DOHH2 (cell line): ENCODE measurements around the gene SRSF12.

Source experiments
- H3F3A ChIP-seq: fragments of 200-600 bp; sonication (generic), shearing (Covaris generic); 2 replicates; pipeline ENCODE4 v1.6.0; 2016; ENCODE audit warnings: antibody characterized with exemption, mild to moderate bottlenecking; ENCODE audit not compliant: control insufficient read depth, insufficient read depth
- H3K27ac ChIP-seq: fragments of 200-600 bp; sonication (generic); 2 replicates; pipeline ENCODE4 v1.5.1; 2014; ENCODE audit warnings: low read depth, mild to moderate bottlenecking, low read length, moderate library complexity
- H3K27me3 ChIP-seq: fragments of 200-600 bp; sonication (generic); 2 replicates; pipeline ENCODE4 v1.6.1; 2014; ENCODE audit warnings: mild to moderate bottlenecking, low read length, mixed read lengths; ENCODE audit not compliant: control insufficient read depth
- H3K36me3 ChIP-seq: fragments of 200-600 bp; sonication (generic); 2 replicates; pipeline ENCODE4 v1.6.1; 2014; ENCODE audit warnings: mild to moderate bottlenecking, low read length, moderate library complexity, mixed read lengths; ENCODE audit not compliant: control insufficient read depth
- H3K4me1 ChIP-seq: fragments of 200-600 bp; sonication (generic); 2 replicates; pipeline ENCODE4 v1.6.1; 2014; ENCODE audit warnings: mild to moderate bottlenecking, low read length, mixed read lengths; ENCODE audit not compliant: control insufficient read depth
- H3K4me2 ChIP-seq: fragments of 200-600 bp; sonication (generic); 2 replicates; pipeline ENCODE4 v1.6.0; 2014; ENCODE audit warnings: mild to moderate bottlenecking, low read length, moderate library complexity
- H3K4me3 ChIP-seq: fragments of 200-600 bp; sonication (generic); 2 replicates; pipeline ENCODE4 v1.5.1; 2014; ENCODE audit warnings: mild to moderate bottlenecking, low read length, mixed read lengths
- H3K79me2 ChIP-seq: fragments of 200-600 bp; sonication (generic); 2 replicates; pipeline ENCODE4 v1.6.1; 2014; ENCODE audit warnings: mild to moderate bottlenecking, low read length, mixed read lengths; ENCODE audit not compliant: control insufficient read depth
- H3K9me2 ChIP-seq: fragments of 200-600 bp; sonication (generic); replicated peaks from 2 replicates; pipeline ENCODE4 v1.6.1; 2014; ENCODE audit warnings: mild to moderate bottlenecking, low read length, mixed read lengths; ENCODE audit not compliant: control insufficient read depth
- H3K9me3 ChIP-seq: fragments of 200-600 bp; sonication (generic); 2 replicates; pipeline ENCODE4 v1.6.1; 2014; ENCODE audit warnings: antibody characterized with exemption, low read length, mixed read lengths; ENCODE audit not compliant: control insufficient read depth, insufficient read depth
- H4K20me1 ChIP-seq: fragments of 200-600 bp; sonication (generic); 2 replicates; pipeline ENCODE4 v1.6.0; 2014; ENCODE audit warnings: low read depth, mild to moderate bottlenecking, antibody characterized with exemption, low read length, moderate library complexity; ENCODE audit not compliant: control insufficient read depth, insufficient read depth
- EZH2phosphoT487 ChIP-seq: fragments of 200-600 bp; sonication (generic); IDR thresholded peaks from 2 replicates; pipeline ENCODE4 v1.6.1; 2017; ENCODE audit warnings: borderline replicate concordance, mild to moderate bottlenecking, antibody characterized with exemption, low read length, moderate library complexity, mixed read lengths
- TF ChIP-seq, protein P1 (sequence below): fragments of 200-600 bp; sonication (generic); IDR thresholded peaks from one replicate; pipeline ENCODE4 v1.5.1; 2014; ENCODE audit warnings: antibody characterized with exemption, mild to moderate bottlenecking, low read depth, low read length; ENCODE audit not compliant: poor library complexity, severe bottlenecking

Gene SRSF12

GRCh38 chr6:89063881-89064280, 54.0 kb downstream of the SRSF12 start:
- H3K36me3 ChIP-seq = no peaks in the 10 kb centered on the region
- H3K4me1 ChIP-seq = peaks cover 6% of the 10 kb centered on the region; the same call in 1 of the 2 replicates
- H3K79me2 ChIP-seq = no peaks in the 10 kb centered on the region
- no peak overlapping the region for H3K27ac ChIP-seq
- H3K9me2 ChIP-seq = no peaks in the 10 kb centered on the region
- H4K20me1 ChIP-seq = no peaks in the 10 kb centered on the region
- H3K27me3 ChIP-seq = no peaks in the 10 kb centered on the region; the same call in 1 of the 2 replicates
- no peak overlapping the region for H3K4me3 ChIP-seq
- no peak for TF ChIP-seq EZH2phosphoT487
- TF ChIP-seq, protein P1, sequence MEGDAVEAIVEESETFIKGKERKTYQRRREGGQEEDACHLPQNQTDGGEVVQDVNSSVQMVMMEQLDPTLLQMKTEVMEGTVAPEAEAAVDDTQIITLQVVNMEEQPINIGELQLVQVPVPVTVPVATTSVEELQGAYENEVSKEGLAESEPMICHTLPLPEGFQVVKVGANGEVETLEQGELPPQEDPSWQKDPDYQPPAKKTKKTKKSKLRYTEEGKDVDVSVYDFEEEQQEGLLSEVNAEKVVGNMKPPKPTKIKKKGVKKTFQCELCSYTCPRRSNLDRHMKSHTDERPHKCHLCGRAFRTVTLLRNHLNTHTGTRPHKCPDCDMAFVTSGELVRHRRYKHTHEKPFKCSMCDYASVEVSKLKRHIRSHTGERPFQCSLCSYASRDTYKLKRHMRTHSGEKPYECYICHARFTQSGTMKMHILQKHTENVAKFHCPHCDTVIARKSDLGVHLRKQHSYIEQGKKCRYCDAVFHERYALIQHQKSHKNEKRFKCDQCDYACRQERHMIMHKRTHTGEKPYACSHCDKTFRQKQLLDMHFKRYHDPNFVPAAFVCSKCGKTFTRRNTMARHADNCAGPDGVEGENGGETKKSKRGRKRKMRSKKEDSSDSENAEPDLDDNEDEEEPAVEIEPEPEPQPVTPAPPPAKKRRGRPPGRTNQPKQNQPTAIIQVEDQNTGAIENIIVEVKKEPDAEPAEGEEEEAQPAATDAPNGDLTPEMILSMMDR = no peak
- H3K9me3 ChIP-seq = no peaks in the 10 kb centered on the region
- H3K4me2 ChIP-seq = no peak overlapping the region
- no peaks in the 10 kb centered on the region for H3F3A ChIP-seq

DNA sequence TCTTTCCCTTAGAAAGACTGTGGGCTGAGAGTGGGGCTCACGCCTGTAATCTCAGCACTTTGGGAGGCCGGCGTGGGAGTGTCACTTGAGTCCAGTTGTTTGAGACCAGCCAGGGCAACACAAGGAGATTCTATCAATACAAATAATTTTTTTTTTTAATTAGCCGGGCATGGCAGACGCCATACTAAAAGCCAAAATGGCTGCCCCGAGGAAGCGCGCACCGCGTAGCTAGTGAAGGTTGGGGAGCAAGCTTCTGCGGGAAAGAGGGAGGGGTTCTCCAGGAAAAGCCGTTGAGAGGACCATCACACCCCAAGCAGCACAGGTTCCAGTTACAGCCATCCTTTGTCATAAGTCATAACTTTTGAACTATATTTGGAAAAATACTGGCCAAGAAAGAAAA, 58.6 kb downstream of the SRSF12 start:
- Histone ChIP-seq H3K27ac (no peak overlapping the region), H3K36me3 (no peaks in the 10 kb centered on the region), H3K79me2 (no peaks in the 10 kb centered on the region), H3F3A (no peaks in the 10 kb centered on the region), H3K27me3 (no peaks in the 10 kb centered on the region), H4K20me1 (no peaks in the 10 kb centered on the region), H3K9me3 (no peaks in the 10 kb centered on the region), H3K4me3 (no peak overlapping the region), H3K4me1 (peaks cover 6% of the 10 kb centered on the region; the same call in 1 of the 2 replicates), H3K9me2 (no peaks in the 10 kb centered on the region), H3K4me2 (no peak overlapping the region)
- TF ChIP-seq, protein P1 = no peak
- TF ChIP-seq EZH2phosphoT487 = no peak

DNA sequence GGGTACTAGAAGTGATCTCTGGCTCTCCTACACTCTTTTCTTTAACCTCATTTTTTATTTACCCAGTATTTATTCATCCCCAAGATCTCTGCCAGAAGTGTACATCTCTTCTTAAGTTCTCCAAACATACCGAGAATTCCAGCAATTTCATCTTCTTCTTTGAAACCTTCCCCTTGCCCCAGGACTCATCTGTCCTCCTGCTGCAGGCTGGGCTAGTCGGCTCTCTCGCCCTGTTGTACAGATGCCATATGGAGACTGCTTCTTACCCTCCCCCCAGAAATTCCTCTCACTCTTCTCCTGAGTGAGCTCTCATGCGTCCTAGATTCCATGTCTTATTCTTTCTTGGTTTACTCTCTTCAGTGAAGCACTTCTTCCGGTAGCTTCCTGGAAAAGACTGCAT, 59.2 kb downstream of the SRSF12 start:
- Histone ChIP-seq H3K9me3 (no peaks in the 10 kb centered on the region), H3K27me3 (no peaks in the 10 kb centered on the region), H3K27ac (no peak overlapping the region), H4K20me1 (no peaks in the 10 kb centered on the region), H3K4me3 (no peak overlapping the region), H3F3A (no peaks in the 10 kb centered on the region), H3K9me2 (no peaks in the 10 kb centered on the region), H3K4me1 (peaks cover 5% of the 10 kb centered on the region; the same call in 1 of the 2 replicates), H3K79me2 (no peaks in the 10 kb centered on the region), H3K4me2 (no peak overlapping the region), H3K36me3 (no peaks in the 10 kb centered on the region)
- no peak for TF ChIP-seq EZH2phosphoT487
- TF ChIP-seq, protein P1 = no peak

GRCh38 chr6:89057759-89058158, 60.1 kb downstream of the SRSF12 start:
- no peak for TF ChIP-seq EZH2phosphoT487
- TF ChIP-seq, protein P1 = no peak
- Histone ChIP-seq H3K36me3 (no peaks in the 10 kb centered on the region), H3K4me3 (no peak overlapping the region), H3K27me3 (no peaks in the 10 kb centered on the region), H3K79me2 (no peaks in the 10 kb centered on the region), H3K4me1 (no peaks in the 10 kb centered on the region), H3K9me3 (no peaks in the 10 kb centered on the region), H4K20me1 (no peaks in the 10 kb centered on the region), H3K4me2 (no peak overlapping the region), H3K27ac (no peak overlapping the region), H3K9me2 (no peaks in the 10 kb centered on the region), H3F3A (no peaks in the 10 kb centered on the region)
